Urinary bladder (tissue), 4 donors: Measurements from ENCODE around the gene SLC15A5. TPM values are rescaled to one million over a fixed set of nuclear protein-coding genes. Genes with fewer than 3 reads are reported as not detected.

Experiments
- DNase-seq: peaks from one replicate; pipeline ENCODE4 v3.0.0-alpha.2; 2015; ENCODE audit errors: extremely low spot score
- H3K27ac ChIP-seq: one replicate; pipeline ENCODE4 v1.5.1; 2013; ENCODE audit warnings: low read depth, mild to moderate bottlenecking, moderate library complexity
- H3K36me3 ChIP-seq: one replicate; pipeline ENCODE4 v1.6.1; 2013; ENCODE audit warnings: mild to moderate bottlenecking, moderate library complexity; ENCODE audit not compliant: insufficient read depth
- H3K4me1 ChIP-seq: one replicate; pipeline ENCODE4 v1.6.1; 2013; ENCODE audit warnings: mild to moderate bottlenecking, moderate library complexity; ENCODE audit not compliant: insufficient read depth
- H3K4me3 ChIP-seq: one replicate; pipeline ENCODE4 v1.5.1; 2013; ENCODE audit warnings: low read depth, low read length
- WGBS: extraction: QIAGEN DNeasy Blood & Tissue Kit; methylation state at CpG from one replicate; pipeline ENCODE4 v1.1.7; 2013; 5-methylcytosine and 5-hydroxymethylcytosine counted together
- polyA plus RNA-seq: library from polyadenylated mRNA; stranded (reverse); fragments of 200-250 nt; gene quantifications from one replicate; pipeline ENCODE4 v1.2.3, GENCODE V29; 2013
- total RNA-seq: library from RNA; depleted of rRNA; stranded (reverse); fragments of >200 nt; gene quantifications from one replicate; pipeline ENCODE4 v1.2.3, GENCODE V29; 2014
- donor health status: healthy with polysubstance abuse.
- donor health status: healthy.

Gene SLC15A5
- total and polyA plus RNA-seq, 2 donors: not detected

GRCh38 chr12:16189849-16190248 is 87.6 kb downstream of the SLC15A5 start:
- no peak for DNase-seq
- Histone ChIP-seq H3K4me3 (no peak overlapping the region), H3K4me1 (no peaks in the 10 kb centered on the region), H3K36me3 (no peaks in the 10 kb centered on the region), H3K27ac (no peak overlapping the region)
- 45% methylated on average over 5 of the region's 5 CpGs for WGBS

GRCh38 chr12:16187660-16188059 is 89.8 kb downstream of the SLC15A5 start:
- 67% methylated on average over 8 of the region's 8 CpGs for WGBS
- H3K27ac ChIP-seq: no peak overlapping the region

GRCh38 chr12:16184681-16185080 is 92.8 kb downstream of the SLC15A5 start:
- H3K36me3 ChIP-seq: no peaks in the 10 kb centered on the region
- DNase-seq: no peak
- no peak overlapping the region for H3K27ac ChIP-seq
- H3K4me1 ChIP-seq: no peaks in the 10 kb centered on the region
- WGBS: 68% methylated on average over 2 of the region's 2 CpGs
- H3K4me3 ChIP-seq: no peak overlapping the region

More at GRCh38 chr12:16187660-16188059, 89.8 kb downstream of the SLC15A5 start:
- Histone ChIP-seq H3K4me3 (no peak overlapping the region), H3K36me3 (no peaks in the 10 kb centered on the region), H3K4me1 (no peaks in the 10 kb centered on the region)
- no peak for DNase-seq

- H3K27ac ChIP-seq: no peak overlapping the region
- DNase-seq: no peak
- no peaks in the 10 kb centered on the region for H3K36me3 ChIP-seq
- WGBS: 85% methylated on average over 7 of the region's 7 CpGs
- no peaks in the 10 kb centered on the region for H3K4me1 ChIP-seq
- H3K4me3 ChIP-seq: no peak overlapping the region
Measured at GRCh38 chr12:16183541-16183940, 93.9 kb downstream of the SLC15A5 start.

GRCh38 chr12:16175840-16176239 is 101.6 kb downstream of the SLC15A5 start:
- no peak for DNase-seq
- no peaks in the 10 kb centered on the region for H3K36me3 ChIP-seq
- H3K27ac ChIP-seq: no peak overlapping the region
- 65% methylated on average over 3 of the region's 3 CpGs for WGBS
- no peaks in the 10 kb centered on the region for H3K4me1 ChIP-seq
- H3K4me3 ChIP-seq: no peak overlapping the region

- WGBS: 93% methylated on average over 4 of the region's 4 CpGs
- no peaks in the 10 kb centered on the region for H3K36me3 ChIP-seq
Measured at GRCh38 chr12:16174282-16174681, 103.2 kb downstream of the SLC15A5 start.

GRCh38 chr12:16171348-16171747 is 106.1 kb downstream of the SLC15A5 start:
- Histone ChIP-seq H3K4me3 (no peak overlapping the region), H3K36me3 (no peaks in the 10 kb centered on the region), H3K27ac (no peak overlapping the region), H3K4me1 (no peaks in the 10 kb centered on the region)
- WGBS: 87% methylated on average over 2 of the region's 2 CpGs
- no peak for DNase-seq

More at GRCh38 chr12:16174282-16174681, 103.2 kb downstream of the SLC15A5 start:
- H3K27ac ChIP-seq: no peak overlapping the region
- no peaks in the 10 kb centered on the region for H3K4me1 ChIP-seq
- no peak for DNase-seq
- no peak overlapping the region for H3K4me3 ChIP-seq

- WGBS: 87% methylated on average over 3 of the region's 3 CpGs
Measured at GRCh38 chr12:16168078-16168477, 109.4 kb downstream of the SLC15A5 start.

GRCh38 chr12:16166563-16167470 is 110.7 kb downstream of the SLC15A5 start:
- 60% methylated on average over 5 of the region's 5 CpGs for WGBS
- DNase-seq: no peak
- Histone ChIP-seq H3K27ac (no peak overlapping the region), H3K4me1 (no peaks in the 10 kb centered on the region), H3K4me3 (no peak overlapping the region), H3K36me3 (no peaks in the 10 kb centered on the region)

More at GRCh38 chr12:16168078-16168477, 109.4 kb downstream of the SLC15A5 start:
- Histone ChIP-seq H3K4me1 (no peaks in the 10 kb centered on the region), H3K36me3 (no peaks in the 10 kb centered on the region), H3K27ac (no peak overlapping the region), H3K4me3 (no peak overlapping the region)
- no peak for DNase-seq

- H3K4me3 ChIP-seq: no peak overlapping the region
- no peaks in the 10 kb centered on the region for H3K4me1 ChIP-seq
- no peak overlapping the region for H3K27ac ChIP-seq
- peak; percentile 17 for DNase-seq
- no peaks in the 10 kb centered on the region for H3K36me3 ChIP-seq
- 3% methylated on average over 2 of the region's 2 CpGs for WGBS
Measured at GRCh38 chr12:16165506-16165905, 112.0 kb downstream of the SLC15A5 start.

- no peaks in the 10 kb centered on the region for H3K36me3 ChIP-seq
- H3K27ac ChIP-seq: no peak overlapping the region
- DNase-seq: no peak
- H3K4me3 ChIP-seq: no peak overlapping the region
- H3K4me1 ChIP-seq: no peaks in the 10 kb centered on the region
Measured at GRCh38 chr12:16163901-16164300, 113.6 kb downstream of the SLC15A5 start.

- no peak for DNase-seq
- WGBS: 63% methylated on average over 4 of the region's 4 CpGs
- Histone ChIP-seq H3K27ac (no peak overlapping the region), H3K36me3 (no peaks in the 10 kb centered on the region), H3K4me1 (no peaks in the 10 kb centered on the region), H3K4me3 (no peak overlapping the region)
Measured at GRCh38 chr12:16163146-16163545, 114.3 kb downstream of the SLC15A5 start.

- no peaks in the 10 kb centered on the region for H3K4me1 ChIP-seq
- WGBS: 61% methylated on average over 1 of the region's 1 CpG
- no peak overlapping the region for H3K27ac ChIP-seq
- no peaks in the 10 kb centered on the region for H3K36me3 ChIP-seq
- H3K4me3 ChIP-seq: no peak overlapping the region
- DNase-seq: no peak
Measured at GRCh38 chr12:16159571-16159970, 117.9 kb downstream of the SLC15A5 start.

- H3K27ac ChIP-seq: no peak overlapping the region
- no peaks in the 10 kb centered on the region for H3K36me3 ChIP-seq
- WGBS: 92% methylated on average over 1 of the region's 1 CpG
- H3K4me3 ChIP-seq: no peak overlapping the region
- no peak for DNase-seq
- no peaks in the 10 kb centered on the region for H3K4me1 ChIP-seq
Measured at GRCh38 chr12:16158050-16158449, 119.4 kb downstream of the SLC15A5 start.
